CD4-positive, alpha-beta T cell (primary cell): ENCODE results near the gene TTC29. TPM values are rescaled to one million over a fixed set of nuclear protein-coding genes. Genes with fewer than 3 reads are reported as not detected.

Experiments used
- ATAC-seq: fragments of 200-7000 bp; cut with Tn5 transposase; one replicate; pipeline ENCODE4 v1.10.0; 2022; ENCODE audit warnings: mild to moderate bottlenecking; ENCODE audit not compliant: poor library complexity
- CTCF ChIA-PET: fragments of 350-600 bp; sonication (Branson Sonifier 250); formaldehyde crosslinking; loops from one replicate; lab custom pipeline; 2021; ENCODE audit warnings: antibody characterized with exemption, inconsistent platforms; lab: Charles Lee
- POLR2A ChIA-PET: fragments of 350-600 bp; sonication (Branson Sonifier 250); formaldehyde crosslinking; loops from one replicate; lab custom pipeline; 2021; ENCODE audit warnings: antibody characterized with exemption, inconsistent platforms; lab: Charles Lee
- DNase-seq, 14 experiments: peaks; one replicate each; pipeline ENCODE4 v3.0.0-alpha.2; 2013 to 2020; ENCODE audit warnings: mixed read lengths in 2 of 14
- H3K27ac ChIP-seq, 2 donors: one replicate each; pipeline versions ENCODE4 v1.5.1 to v1.7.0; 2013; ENCODE audit warnings: low read length in 2 of 2, low read depth in 1 of 2, mild to moderate bottlenecking in 1 of 2
- H3K27me3 ChIP-seq, 2 experiments: 1 replicate in 1 of 2; 2 replicates in 1 of 2; pipeline versions ENCODE4 v1.6.1 to v1.7.0; 2013; ENCODE audit warnings: low read length in 2 of 2, control low read depth in 1 of 2, mild to moderate bottlenecking in 1 of 2, moderate library complexity in 1 of 2; ENCODE audit not compliant: insufficient read depth in 2 of 2, control insufficient read depth in 1 of 2
- H3K36me3 ChIP-seq: one replicate; pipeline ENCODE4 v1.6.1; 2013; ENCODE audit warnings: low read length, control low read depth; ENCODE audit not compliant: insufficient read depth
- H3K4me1 ChIP-seq: one replicate; pipeline ENCODE4 v1.6.1; 2013; ENCODE audit warnings: low read length, control low read depth; ENCODE audit not compliant: insufficient read depth
- H3K4me3 ChIP-seq: one replicate; pipeline ENCODE4 v1.5.1; 2013; ENCODE audit warnings: mild to moderate bottlenecking, low read length, moderate library complexity
- H3K9me3 ChIP-seq, 2 experiments: 1 replicate in 1 of 2; 2 replicates in 1 of 2; pipeline versions ENCODE4 v1.6.1 to v1.7.0; 2013; ENCODE audit warnings: low read length in 2 of 2, mild to moderate bottlenecking in 2 of 2, control low read depth in 1 of 2, moderate library complexity in 1 of 2; ENCODE audit not compliant: control insufficient read depth in 1 of 2, insufficient read depth in 1 of 2
- H3K27ac Mint-ChIP-seq: one replicate; pipeline ENCODE4 v1.8.0; 2020; ENCODE audit warnings: mixed read lengths
- H3K27me3 Mint-ChIP-seq: one replicate; pipeline ENCODE4 v1.8.0; 2021; ENCODE audit warnings: mixed read lengths
- H3K36me3 Mint-ChIP-seq: one replicate; pipeline ENCODE4 v1.8.0; 2021; ENCODE audit warnings: low read depth, mixed read lengths
- H3K4me1 Mint-ChIP-seq: one replicate; pipeline ENCODE4 v1.8.0; 2021; ENCODE audit warnings: low read depth, mixed read lengths
- H3K4me3 Mint-ChIP-seq: one replicate; pipeline ENCODE4 v1.8.0; 2020; ENCODE audit warnings: mild to moderate bottlenecking, mixed read lengths
- H3K9me3 Mint-ChIP-seq: one replicate; pipeline ENCODE4 v1.8.0; 2020; ENCODE audit warnings: mixed read lengths
- CTCF ChIP-seq: fragments of 200-600 bp; IDR thresholded peaks from one replicate; pipeline ENCODE4 v1.8.0; 2022; ENCODE audit warnings: antibody characterized with exemption, mild to moderate bottlenecking
- intact Hi-C, 2 experiments: fragments of 100-400 bp; cut with DNase I in 1 of 2; cut with micrococcal nuclease in 1 of 2; formaldehyde crosslinking; loops; one replicate each; pipeline versions ENCODE4 v1.15.1 to v1.9.0; 2023 to 2025; cut with DNase I, micrococcal nuclease
- total RNA-seq, 174 experiments: library from RNA in 2 of 174; stranded (reverse) in 2 of 174; gene quantifications; one replicate each; pipeline ENCODE4 v1.2.3 and lab custom pipeline; 2021 to 2026

TTC29 gene
- total RNA-seq, 2 experiments from 2014 or later: not detected

- no peak overlapping the region for H3K27ac Mint-ChIP-seq
- TF ChIP-seq CTCF: no peak
- intact Hi-C loops: no loop called here
- CTCF ChIA-PET: no interaction called here
- no peaks in the 10 kb centered on the region for H3K4me1 Mint-ChIP-seq
- no peaks in the 10 kb centered on the region for H3K9me3 Mint-ChIP-seq
- no peak overlapping the region for H3K27ac ChIP-seq
- no peak overlapping the region for H3K4me3 Mint-ChIP-seq
- DNase-seq (no peak), ATAC-seq (no peak)
- H3K4me1 ChIP-seq: no peaks in the 10 kb centered on the region
- no peak overlapping the region for H3K4me3 ChIP-seq
- POLR2A ChIA-PET: no interaction called here
- no peaks in the 10 kb centered on the region for H3K36me3 ChIP-seq
- peaks cover 9% of the 10 kb centered on the region for H3K27me3 Mint-ChIP-seq
- no peaks in the 10 kb centered on the region for H3K36me3 Mint-ChIP-seq
- H3K27me3 ChIP-seq: no peaks in the 10 kb centered on the region
- no peaks in the 10 kb centered on the region for H3K9me3 ChIP-seq
Measured at GRCh38 chr4:146844761-146845160, 100.9 kb downstream of the TTC29 start.

GRCh38 chr4:146842876-146843275, 102.8 kb downstream of the TTC29 start:
- TF ChIP-seq CTCF: no peak
- Mint-ChIP-seq H3K9me3 (no peaks in the 10 kb centered on the region), H3K27ac (no peak overlapping the region), H3K4me3 (no peak overlapping the region), H3K27me3 (peaks cover 9% of the 10 kb centered on the region), H3K36me3 (no peaks in the 10 kb centered on the region), H3K4me1 (no peaks in the 10 kb centered on the region)
- Histone ChIP-seq H3K36me3 (no peaks in the 10 kb centered on the region), H3K27me3 (no peaks in the 10 kb centered on the region), H3K9me3 (no peaks in the 10 kb centered on the region), H3K27ac (no peak overlapping the region), H3K4me1 (no peaks in the 10 kb centered on the region), H3K4me3 (no peak overlapping the region)
- DNase-seq (no peak), ATAC-seq (no peak)
- intact Hi-C loops: no loop called here
- POLR2A ChIA-PET: no interaction called here
- CTCF ChIA-PET: no interaction called here

GRCh38 chr4:146840731-146841130, 104.9 kb downstream of the TTC29 start:
- no peak for DNase-seq
- H3K4me3 Mint-ChIP-seq: no peak overlapping the region
- Histone ChIP-seq H3K9me3 (no peaks in the 10 kb centered on the region), H3K27me3 (no peaks in the 10 kb centered on the region), H3K27ac (no peak overlapping the region), H3K4me3 (no peak overlapping the region), H3K4me1 (no peaks in the 10 kb centered on the region), H3K36me3 (no peaks in the 10 kb centered on the region)
- TF ChIP-seq CTCF: no peak
- H3K27me3 Mint-ChIP-seq: peaks cover 3% of the 10 kb centered on the region
- H3K27ac Mint-ChIP-seq: no peak overlapping the region
- H3K4me1 Mint-ChIP-seq: no peaks in the 10 kb centered on the region
- no peaks in the 10 kb centered on the region for H3K36me3 Mint-ChIP-seq
- intact Hi-C loops: no loop called here
- CTCF ChIA-PET: no interaction called here
- ATAC-seq: no peak
- POLR2A ChIA-PET: no interaction called here
- H3K9me3 Mint-ChIP-seq: no peaks in the 10 kb centered on the region
